DOHH2 (cell line): Measurements from ENCODE around the gene SLC66A3.

Experiments
- EZH2phosphoT487 ChIP-seq: fragments of 200-600 bp; sonication (generic); IDR thresholded peaks from 2 replicates; pipeline ENCODE4 v1.6.1; 2017; ENCODE audit warnings: borderline replicate concordance, mild to moderate bottlenecking, antibody characterized with exemption, low read length, moderate library complexity, mixed read lengths
- TF ChIP-seq, protein P1 (sequence below): fragments of 200-600 bp; sonication (generic); IDR thresholded peaks from one replicate; pipeline ENCODE4 v1.5.1; 2014; ENCODE audit warnings: antibody characterized with exemption, mild to moderate bottlenecking, low read depth, low read length; ENCODE audit not compliant: poor library complexity, severe bottlenecking

DNA sequence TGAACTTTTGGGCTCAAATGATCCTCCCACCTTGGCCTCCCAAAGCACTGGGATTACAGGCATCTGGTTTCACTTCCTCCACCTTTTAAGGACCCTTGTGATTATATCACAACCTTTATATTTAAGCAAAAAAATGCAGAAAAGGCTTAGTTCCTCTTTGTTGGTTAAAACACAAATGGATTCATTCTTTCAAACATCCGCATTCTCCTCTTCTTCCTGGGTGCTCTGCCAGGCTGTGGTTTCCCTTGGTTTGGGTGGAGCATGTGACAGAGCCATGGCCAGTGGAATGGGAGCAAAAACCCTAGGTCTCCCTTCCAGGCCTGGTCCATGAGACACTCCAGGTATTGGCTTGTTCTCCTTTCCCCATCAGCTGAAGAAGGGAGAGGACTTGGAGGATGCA is 9.9 kb upstream of the SLC66A3 start:
- TF ChIP-seq, protein P1, sequence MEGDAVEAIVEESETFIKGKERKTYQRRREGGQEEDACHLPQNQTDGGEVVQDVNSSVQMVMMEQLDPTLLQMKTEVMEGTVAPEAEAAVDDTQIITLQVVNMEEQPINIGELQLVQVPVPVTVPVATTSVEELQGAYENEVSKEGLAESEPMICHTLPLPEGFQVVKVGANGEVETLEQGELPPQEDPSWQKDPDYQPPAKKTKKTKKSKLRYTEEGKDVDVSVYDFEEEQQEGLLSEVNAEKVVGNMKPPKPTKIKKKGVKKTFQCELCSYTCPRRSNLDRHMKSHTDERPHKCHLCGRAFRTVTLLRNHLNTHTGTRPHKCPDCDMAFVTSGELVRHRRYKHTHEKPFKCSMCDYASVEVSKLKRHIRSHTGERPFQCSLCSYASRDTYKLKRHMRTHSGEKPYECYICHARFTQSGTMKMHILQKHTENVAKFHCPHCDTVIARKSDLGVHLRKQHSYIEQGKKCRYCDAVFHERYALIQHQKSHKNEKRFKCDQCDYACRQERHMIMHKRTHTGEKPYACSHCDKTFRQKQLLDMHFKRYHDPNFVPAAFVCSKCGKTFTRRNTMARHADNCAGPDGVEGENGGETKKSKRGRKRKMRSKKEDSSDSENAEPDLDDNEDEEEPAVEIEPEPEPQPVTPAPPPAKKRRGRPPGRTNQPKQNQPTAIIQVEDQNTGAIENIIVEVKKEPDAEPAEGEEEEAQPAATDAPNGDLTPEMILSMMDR: no peak
- TF ChIP-seq EZH2phosphoT487: no peak
